ENCODE measurements around the gene DUSP3.

DNA sequence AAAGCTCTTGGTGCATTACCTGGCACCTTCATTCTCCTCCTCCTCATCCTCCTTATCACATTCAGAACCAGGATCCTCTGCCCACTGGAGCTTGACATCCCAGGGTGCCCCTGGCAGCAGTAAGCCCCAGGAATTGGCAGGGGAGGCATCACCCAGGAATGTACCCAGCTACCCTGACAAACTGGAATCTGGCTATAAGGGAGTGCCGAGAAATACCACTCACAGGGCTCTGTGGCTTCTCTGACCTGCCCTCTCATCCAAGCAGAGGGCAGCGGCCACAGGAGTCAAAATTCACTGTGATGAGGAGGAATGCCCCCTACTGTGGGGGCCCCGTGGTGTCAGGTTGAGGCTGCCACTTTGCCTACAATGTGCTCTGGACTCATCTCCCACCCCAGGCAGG, 34.6 kb upstream of the DUSP3 start:
- no peak for TF ChIP-seq POLR2AphosphoS5 (IDR thresholded peaks at IDR 0.05; ENCODE audit: low read depth, low read length)
- TF ChIP-seq, protein P1, sequence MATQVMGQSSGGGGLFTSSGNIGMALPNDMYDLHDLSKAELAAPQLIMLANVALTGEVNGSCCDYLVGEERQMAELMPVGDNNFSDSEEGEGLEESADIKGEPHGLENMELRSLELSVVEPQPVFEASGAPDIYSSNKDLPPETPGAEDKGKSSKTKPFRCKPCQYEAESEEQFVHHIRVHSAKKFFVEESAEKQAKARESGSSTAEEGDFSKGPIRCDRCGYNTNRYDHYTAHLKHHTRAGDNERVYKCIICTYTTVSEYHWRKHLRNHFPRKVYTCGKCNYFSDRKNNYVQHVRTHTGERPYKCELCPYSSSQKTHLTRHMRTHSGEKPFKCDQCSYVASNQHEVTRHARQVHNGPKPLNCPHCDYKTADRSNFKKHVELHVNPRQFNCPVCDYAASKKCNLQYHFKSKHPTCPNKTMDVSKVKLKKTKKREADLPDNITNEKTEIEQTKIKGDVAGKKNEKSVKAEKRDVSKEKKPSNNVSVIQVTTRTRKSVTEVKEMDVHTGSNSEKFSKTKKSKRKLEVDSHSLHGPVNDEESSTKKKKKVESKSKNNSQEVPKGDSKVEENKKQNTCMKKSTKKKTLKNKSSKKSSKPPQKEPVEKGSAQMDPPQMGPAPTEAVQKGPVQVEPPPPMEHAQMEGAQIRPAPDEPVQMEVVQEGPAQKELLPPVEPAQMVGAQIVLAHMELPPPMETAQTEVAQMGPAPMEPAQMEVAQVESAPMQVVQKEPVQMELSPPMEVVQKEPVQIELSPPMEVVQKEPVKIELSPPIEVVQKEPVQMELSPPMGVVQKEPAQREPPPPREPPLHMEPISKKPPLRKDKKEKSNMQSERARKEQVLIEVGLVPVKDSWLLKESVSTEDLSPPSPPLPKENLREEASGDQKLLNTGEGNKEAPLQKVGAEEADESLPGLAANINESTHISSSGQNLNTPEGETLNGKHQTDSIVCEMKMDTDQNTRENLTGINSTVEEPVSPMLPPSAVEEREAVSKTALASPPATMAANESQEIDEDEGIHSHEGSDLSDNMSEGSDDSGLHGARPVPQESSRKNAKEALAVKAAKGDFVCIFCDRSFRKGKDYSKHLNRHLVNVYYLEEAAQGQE (IDR thresholded peaks at IDR 0.05; ENCODE audit: insufficient read depth in 1 of 2, low read depth in 2 of 2, low read length in 2 of 2), result no peak
- no peak for TF ChIP-seq TAF1 (IDR thresholded peaks at IDR 0.05; ENCODE audit: borderline replicate concordance, insufficient read depth, low read length)
- TF ChIP-seq SIN3A (IDR thresholded peaks at IDR 0.05; ENCODE audit: borderline replicate concordance, insufficient read depth, low read length), result no peak

Data from PFSK-1 (cell line).